Activated CD4-positive, alpha-beta T cell treated with anti-CD3 and anti-CD28 coated beads, Interleukin-2, amount 50 U/mL, for 24 hours (primary cell): ENCODE measurements around the gene SH3GL2.

Experiments used
- DNase-seq, 2 donors: peaks; one replicate each; pipeline ENCODE4 v3.0.0-alpha.2; 2020; ENCODE audit warnings: low read depth in 1 of 2, low spot score in 1 of 2

The SH3GL2 gene

DNA sequence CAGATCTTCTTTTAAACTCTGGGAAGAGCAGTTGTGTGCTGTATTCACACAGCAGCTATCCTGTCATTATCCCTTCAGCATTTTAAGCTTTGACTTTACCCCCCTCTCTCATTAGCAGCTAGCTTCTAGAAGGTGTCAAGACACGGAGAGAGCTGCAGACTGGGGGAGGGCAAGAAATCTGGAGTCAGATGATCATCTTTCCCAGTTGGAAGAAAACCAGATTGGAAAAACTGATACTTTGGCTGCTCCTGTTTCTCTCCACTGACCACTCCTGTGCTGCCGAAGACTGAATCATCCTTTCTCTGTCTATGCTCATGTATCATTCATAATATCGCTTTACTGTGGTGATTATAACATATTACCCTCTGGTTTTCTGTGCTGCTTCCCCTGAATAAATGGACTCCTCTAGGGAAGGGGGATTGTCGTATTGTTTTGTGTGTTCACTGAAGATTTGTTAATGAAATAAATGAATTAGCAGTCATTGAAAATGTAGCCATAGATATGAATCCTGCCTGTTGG, 75.1 kb downstream of the SH3GL2 start:
- no peak for DNase-seq

DNA sequence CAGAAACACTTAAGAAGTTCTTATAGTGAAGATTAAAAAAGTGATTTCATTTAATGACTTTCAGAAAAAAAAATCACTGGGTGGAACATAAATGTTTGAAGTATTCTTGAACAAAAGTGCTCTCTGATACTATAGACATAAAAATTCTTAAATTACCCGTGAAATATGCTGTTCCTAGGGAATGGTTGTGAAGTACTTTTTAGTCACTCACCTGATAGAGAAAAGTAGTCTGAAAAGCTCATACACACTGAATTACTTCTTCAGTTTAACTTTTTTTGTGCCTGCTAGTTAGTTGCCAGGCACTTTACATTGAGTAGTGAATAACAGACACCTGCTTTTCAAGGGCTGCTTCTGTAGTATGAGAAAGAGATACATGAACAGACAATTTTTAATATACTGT, 78.0 kb downstream of the SH3GL2 start:
- no peak for DNase-seq

DNA sequence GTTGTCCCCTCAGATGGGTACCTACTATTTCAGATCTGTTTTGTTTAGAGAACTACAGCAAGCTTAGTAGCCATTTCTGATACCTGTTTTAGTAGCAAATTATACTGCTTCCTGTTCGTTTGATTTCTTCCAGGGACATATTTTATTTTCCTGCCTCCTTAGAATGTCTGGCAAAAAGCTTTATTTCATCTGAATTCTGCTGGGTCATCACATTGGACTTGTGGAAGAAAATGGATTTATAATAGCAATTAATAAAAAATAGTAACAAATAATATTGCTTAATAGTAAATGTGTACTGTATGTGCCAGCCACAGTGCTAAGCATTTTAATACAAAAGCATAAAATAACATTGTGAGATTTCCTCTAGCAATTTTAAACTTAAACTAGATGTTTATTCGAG, 79.4 kb downstream of the SH3GL2 start:
- no peak for DNase-seq

- no peak for DNase-seq
These were observed 81.3 kb downstream of the SH3GL2 start for GRCh38 chr9:17660158-17660557.

- no peak for DNase-seq
These were observed 86.6 kb downstream of the SH3GL2 start for GRCh38 chr9:17665450-17665849.

DNA sequence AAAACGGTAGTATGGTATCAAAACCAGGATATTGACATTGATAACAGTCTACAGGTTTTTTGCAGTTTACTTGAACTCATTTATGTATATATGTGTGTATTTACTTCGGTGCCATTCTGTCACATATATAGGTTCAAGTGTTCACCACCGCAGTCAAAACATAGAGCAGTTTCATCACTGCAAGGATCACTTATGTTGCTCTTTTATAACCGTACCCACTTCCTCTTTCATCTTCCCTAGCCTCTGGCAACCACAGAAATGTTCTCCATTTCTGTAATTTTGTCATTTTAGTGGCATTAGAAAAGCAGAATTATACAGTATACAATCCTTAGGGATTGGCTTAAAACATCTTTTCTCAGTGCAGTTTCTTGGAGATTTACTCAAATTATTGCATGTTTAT, 90.3 kb downstream of the SH3GL2 start:
- DNase-seq, result no peak

DNA sequence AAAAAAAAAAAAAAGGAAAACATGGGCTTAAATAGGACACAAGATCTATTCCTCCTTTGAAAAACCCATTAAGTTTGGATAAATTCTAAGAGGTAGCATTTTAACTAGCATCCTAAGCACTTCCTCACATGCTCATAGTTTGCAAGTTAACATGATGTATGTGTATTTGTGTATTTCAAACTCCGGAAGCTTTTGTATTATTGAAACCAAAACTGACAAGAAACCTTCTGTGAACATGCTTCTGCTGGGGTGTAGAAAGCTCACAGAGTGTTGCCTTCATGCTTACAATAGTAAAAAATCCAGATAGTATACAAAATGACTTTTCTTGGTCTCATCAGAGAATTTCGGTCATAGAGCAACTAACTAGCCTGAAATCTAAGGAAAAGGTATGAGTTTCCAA, 103.8 kb downstream of the SH3GL2 start:
- no peak for DNase-seq

GRCh38 chr9:17688834-17689233, 110.0 kb downstream of the SH3GL2 start:
- no peak for DNase-seq

- no peak for DNase-seq
These were observed 115.5 kb downstream of the SH3GL2 start for GRCh38 chr9:17694336-17694735.

- no peak for DNase-seq
These were observed 116.6 kb downstream of the SH3GL2 start for GRCh38 chr9:17695482-17695881.

GRCh38 chr9:17699615-17700330, 120.9 kb downstream of the SH3GL2 start:
- no peak for DNase-seq

- no peak for DNase-seq
These were observed 127.5 kb downstream of the SH3GL2 start for GRCh38 chr9:17706347-17706746.

DNA sequence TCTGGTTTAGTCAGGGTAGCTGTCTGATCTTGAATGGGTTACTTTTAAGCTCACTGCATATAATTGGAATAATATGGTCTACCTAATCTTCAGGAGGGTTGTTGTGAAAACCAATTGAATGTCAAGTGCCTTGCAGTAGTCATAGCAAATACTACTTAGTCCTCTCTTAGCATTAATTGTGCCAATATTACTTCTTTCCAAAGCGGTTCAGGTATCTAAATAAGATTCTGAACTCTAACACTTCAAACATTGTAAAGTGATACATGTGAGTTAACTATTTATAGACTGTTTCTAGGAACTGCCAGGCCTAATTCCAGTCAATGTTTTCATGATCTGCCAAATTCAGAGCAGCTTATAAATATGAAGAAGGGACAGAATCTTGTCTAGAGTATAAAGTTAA, 140.2 kb downstream of the SH3GL2 start:
- no peak for DNase-seq

DNA sequence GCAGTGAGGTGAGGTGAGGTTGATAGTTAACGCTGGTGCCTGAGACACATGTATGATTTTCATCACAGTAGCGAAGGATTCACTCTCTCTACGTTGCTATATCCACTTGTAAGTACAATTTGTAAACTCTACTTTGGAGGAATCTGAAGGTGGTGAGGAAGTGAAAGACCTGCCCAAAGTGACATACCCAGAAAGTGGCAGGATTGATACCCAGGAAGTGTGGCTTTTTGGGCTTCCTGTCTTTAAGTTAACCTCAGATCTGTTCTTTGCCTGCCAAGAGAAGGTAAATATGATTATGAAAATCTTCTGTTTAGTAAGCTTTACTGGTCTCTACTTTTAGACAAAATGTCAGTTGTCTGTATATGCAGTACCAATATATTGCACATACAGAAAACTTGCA, 143.1 kb downstream of the SH3GL2 start:
- no peak for DNase-seq

GRCh38 chr9:17723656-17724055, 144.8 kb downstream of the SH3GL2 start:
- DNase-seq, result no peak

- no peak for DNase-seq
These were observed 146.6 kb downstream of the SH3GL2 start for GRCh38 chr9:17725399-17726010.

- no peak for DNase-seq
These were observed 147.4 kb downstream of the SH3GL2 start for GRCh38 chr9:17726298-17726697.

DNA sequence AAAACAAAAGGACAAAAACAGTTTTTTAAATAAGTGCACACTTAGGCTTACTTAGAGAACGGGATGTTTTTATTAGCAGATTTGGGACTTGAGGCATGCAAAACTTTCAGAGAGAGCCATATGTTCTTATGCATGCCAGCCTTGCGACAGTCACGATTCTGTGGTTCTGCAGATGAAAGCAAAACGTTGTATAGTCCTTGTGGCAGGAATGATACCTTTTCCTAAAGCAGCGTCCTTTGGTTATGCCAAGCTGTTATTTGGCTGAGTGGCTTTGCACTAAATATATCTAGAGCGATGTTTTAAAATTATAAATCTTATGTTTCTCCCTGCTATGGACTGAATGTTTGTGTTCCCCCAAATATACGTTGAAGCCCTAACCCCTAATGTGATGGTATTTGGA, 152.0 kb downstream of the SH3GL2 start:
- DNase-seq, result no peak

DNA sequence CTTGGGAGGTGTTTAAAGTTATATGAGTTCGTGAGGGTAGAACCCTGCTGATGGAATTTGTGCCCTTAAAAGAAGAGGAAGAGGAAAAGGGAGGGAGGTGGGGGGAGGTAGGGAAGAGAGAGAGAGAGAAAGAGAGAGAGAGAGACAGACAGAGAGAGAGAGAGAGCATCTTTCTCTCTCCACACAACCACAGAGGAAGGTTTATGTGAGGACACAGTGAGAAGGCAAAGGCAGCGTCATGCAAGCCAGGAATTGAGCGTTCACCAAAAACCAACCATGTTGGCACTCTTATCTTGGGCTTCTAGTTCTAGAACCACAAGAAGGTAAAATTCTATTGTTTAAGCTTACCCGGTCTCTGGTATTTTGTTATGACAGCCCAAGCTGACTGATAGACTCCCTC, 152.4 kb downstream of the SH3GL2 start:
- no peak for DNase-seq

GRCh38 chr9:17734674-17735073, 155.8 kb downstream of the SH3GL2 start:
- DNase-seq, result no peak

DNA sequence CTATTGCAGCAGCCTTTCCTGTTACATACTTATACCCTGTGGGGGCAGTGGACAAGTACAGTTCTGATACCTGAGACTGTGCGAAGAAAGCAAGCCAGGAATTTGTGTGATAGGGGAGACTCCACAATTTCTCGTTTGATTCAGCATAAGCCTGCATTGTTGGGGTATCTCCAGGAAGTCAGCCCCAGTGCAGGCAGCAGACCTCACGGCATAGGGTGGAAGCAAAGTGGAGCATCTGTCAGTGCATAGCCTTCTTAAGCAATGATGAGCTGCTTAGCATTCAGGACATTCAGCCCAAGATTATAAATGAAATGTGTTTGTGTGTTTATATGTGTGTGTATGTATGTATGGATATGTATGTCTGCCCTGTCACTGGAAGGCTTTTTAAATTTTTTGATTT, 157.0 kb downstream of the SH3GL2 start:
- no peak for DNase-seq

DNA sequence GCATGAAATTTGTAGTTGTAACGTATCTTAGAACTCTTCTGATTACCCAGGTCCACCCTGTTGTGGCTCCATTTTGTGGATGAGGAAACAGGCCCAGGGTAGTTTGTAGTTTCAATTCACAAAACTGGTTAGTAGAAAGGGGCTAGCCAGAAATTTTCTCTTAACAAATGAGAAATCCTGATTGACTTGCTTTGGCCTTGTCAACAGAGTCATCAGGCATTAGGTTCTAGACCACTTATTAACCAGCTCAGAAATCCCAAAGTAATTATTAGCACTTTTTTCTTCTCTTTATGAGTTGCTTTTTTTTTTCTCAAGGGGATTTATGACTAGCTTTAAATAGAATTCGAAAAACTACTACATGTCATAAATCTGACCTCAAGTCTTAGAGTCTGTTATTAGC, 160.2 kb downstream of the SH3GL2 start:
- DNase-seq, result no peak

DNA sequence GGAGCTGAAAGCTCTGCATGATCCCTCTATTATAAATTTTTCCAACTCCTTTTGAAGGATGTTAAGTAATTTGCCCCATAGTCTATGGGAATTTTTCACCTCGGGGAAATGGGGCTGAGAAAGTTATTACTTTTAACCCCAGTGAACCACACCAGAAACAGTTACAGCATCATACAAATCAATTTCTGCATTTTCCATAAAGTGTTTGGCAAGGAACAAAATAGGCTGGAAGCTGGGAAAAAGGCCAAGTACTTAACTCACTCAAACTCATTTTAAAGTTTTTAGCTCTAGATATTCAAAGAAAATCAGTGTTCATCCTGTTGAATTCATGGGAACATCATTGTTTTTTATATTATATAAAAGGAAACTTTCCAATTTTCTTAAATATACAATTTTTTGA, 160.9 kb downstream of the SH3GL2 start:
- DNase-seq, result no peak
